Activated CD8-positive, alpha-beta memory T cell treated with anti-CD3 and anti-CD28 coated beads for 4 hours (primary cell): ENCODE measurements around the gene CASZ1.

Experiments used
- DNase-seq, 2 donors: peaks; one replicate each; pipeline ENCODE4 v3.0.0-alpha.2; 2020; ENCODE audit warnings: low read depth in 2 of 2

The CASZ1 gene

GRCh38 chr1:10685808-10686403 lies 110.5 kb downstream of the CASZ1 start:
- no peak for DNase-seq

GRCh38 chr1:10685196-10685807 lies 111.1 kb downstream of the CASZ1 start:
- DNase-seq, result no peak

- DNase-seq, result no peak
Measured at GRCh38 chr1:10684221-10684620, 112.2 kb downstream of the CASZ1 start.

GRCh38 chr1:10682449-10683309 lies 113.8 kb downstream of the CASZ1 start:
- DNase-seq, result no peak

- DNase-seq, result no peak
Measured at GRCh38 chr1:10682108-10682445, 114.4 kb downstream of the CASZ1 start.

GRCh38 chr1:10681296-10682107 lies 114.9 kb downstream of the CASZ1 start:
- no peak for DNase-seq

GRCh38 chr1:10680487-10680886 lies 116.0 kb downstream of the CASZ1 start:
- DNase-seq, result no peak

- DNase-seq, result no peak
Measured at GRCh38 chr1:10679496-10680220, 116.8 kb downstream of the CASZ1 start.

- no peak for DNase-seq
Measured at GRCh38 chr1:10678852-10679251, 117.6 kb downstream of the CASZ1 start.

- no peak for DNase-seq
Measured at GRCh38 chr1:10678402-10678801, 118.0 kb downstream of the CASZ1 start.

GRCh38 chr1:10677491-10678391 lies 118.7 kb downstream of the CASZ1 start:
- DNase-seq, result no peak

GRCh38 chr1:10676963-10677362 lies 119.5 kb downstream of the CASZ1 start:
- no peak for DNase-seq

- DNase-seq, result no peak
Measured at GRCh38 chr1:10675813-10676212, 120.6 kb downstream of the CASZ1 start.

- DNase-seq, result no peak
Measured at GRCh38 chr1:10674700-10675609, 121.5 kb downstream of the CASZ1 start.

- no peak for DNase-seq
Measured at GRCh38 chr1:10674222-10674621, 122.2 kb downstream of the CASZ1 start.

- no peak for DNase-seq
Measured at GRCh38 chr1:10673109-10673711, 123.2 kb downstream of the CASZ1 start.

- DNase-seq, result no peak
Measured at GRCh38 chr1:10672343-10673050, 123.9 kb downstream of the CASZ1 start.

GRCh38 chr1:10671622-10672342 lies 124.7 kb downstream of the CASZ1 start:
- DNase-seq, result no peak
